ENCODE results near the gene ASCC3. TPM values are rescaled to one million over a fixed set of nuclear protein-coding genes. Genes with fewer than 3 reads are reported as not detected.

The ASCC3 gene
- total RNA-seq, 4 donors from 2014 or later, result 20.5 to 33.9 (median 26.9) TPM

DNA sequence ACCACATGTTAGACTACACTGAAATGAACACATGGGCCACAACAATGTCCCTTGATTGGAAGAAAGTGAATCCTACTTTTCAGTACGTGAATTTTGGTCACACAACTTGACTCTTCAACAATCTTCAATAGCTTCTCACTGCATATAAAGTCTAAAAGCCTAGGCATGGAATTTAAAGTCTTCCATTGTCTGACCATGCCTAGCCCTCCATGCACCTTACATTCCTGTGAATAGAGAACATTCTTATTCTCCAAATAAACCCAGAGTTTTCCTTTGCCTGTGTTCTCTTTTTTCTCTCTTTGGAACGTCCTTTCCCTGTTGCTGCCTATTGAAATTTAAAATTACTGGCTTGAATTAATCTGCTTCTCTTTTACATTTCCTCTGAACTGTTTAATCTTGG is 207.5 kb downstream of the ASCC3 start:
- H3K27ac ChIP-seq, result no peak overlapping the region
- no peaks in the 10 kb centered on the region for H3K4me1 ChIP-seq
- 82 to 87% methylated on average over 2 of the region's 2 CpGs for WGBS, 2 donors
- H3K36me3 ChIP-seq, result peaks cover 0 to 16% (median 0%) of the 10 kb centered on the region in 3 donors
- DNase-seq (ENCODE audit: low spot score in 2 of 2), result no peak
- TF ChIP-seq, protein P1, sequence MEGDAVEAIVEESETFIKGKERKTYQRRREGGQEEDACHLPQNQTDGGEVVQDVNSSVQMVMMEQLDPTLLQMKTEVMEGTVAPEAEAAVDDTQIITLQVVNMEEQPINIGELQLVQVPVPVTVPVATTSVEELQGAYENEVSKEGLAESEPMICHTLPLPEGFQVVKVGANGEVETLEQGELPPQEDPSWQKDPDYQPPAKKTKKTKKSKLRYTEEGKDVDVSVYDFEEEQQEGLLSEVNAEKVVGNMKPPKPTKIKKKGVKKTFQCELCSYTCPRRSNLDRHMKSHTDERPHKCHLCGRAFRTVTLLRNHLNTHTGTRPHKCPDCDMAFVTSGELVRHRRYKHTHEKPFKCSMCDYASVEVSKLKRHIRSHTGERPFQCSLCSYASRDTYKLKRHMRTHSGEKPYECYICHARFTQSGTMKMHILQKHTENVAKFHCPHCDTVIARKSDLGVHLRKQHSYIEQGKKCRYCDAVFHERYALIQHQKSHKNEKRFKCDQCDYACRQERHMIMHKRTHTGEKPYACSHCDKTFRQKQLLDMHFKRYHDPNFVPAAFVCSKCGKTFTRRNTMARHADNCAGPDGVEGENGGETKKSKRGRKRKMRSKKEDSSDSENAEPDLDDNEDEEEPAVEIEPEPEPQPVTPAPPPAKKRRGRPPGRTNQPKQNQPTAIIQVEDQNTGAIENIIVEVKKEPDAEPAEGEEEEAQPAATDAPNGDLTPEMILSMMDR (IDR thresholded peaks at IDR 0.05), result no peak
- TF ChIP-seq POLR2A (IDR thresholded peaks at IDR 0.05), result no peak
- TF ChIP-seq EP300 (IDR thresholded peaks at IDR 0.05), result no peak
- no peaks in the 10 kb centered on the region for H3K27me3 ChIP-seq
- no peak overlapping the region for H3K4me3 ChIP-seq
- peaks cover 0 to 7% (median 0%) of the 10 kb centered on the region in 4 donors for H3K9me3 ChIP-seq

DNA sequence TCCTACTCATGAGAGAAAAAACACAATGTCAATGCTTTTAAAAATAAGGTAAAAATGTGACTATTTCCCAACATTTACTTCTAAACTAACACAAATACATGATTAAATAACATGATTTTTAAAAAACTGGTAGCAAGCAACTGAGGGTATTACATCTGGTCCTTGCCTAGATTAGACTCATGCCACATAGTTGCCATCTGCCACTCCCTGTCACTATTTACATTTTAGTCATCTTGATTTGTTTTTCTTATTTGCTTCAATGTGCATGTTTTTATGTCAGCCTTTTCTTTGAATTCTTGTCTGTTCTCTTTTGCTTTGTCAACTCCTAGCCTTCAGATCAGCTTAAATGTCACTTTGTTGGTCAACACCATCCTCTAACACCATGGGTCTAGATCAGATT is 209.4 kb downstream of the ASCC3 start:
- H3K27me3 ChIP-seq, result no peaks in the 10 kb centered on the region
- TF ChIP-seq POLR2A (IDR thresholded peaks at IDR 0.05) (no peak), EP300 (IDR thresholded peaks at IDR 0.05) (no peak)
- TF ChIP-seq, protein P1 (IDR thresholded peaks at IDR 0.05), result no peak
- H3K4me1 ChIP-seq, result no peaks in the 10 kb centered on the region
- no peak overlapping the region for H3K27ac ChIP-seq
- no peak for DNase-seq (ENCODE audit: low spot score in 2 of 2)
- no peak overlapping the region for H3K4me3 ChIP-seq
- peaks cover 0 to 16% (median 0%) of the 10 kb centered on the region in 3 donors for H3K36me3 ChIP-seq
- peaks cover 0 to 7% (median 0%) of the 10 kb centered on the region in 4 donors for H3K9me3 ChIP-seq

DNA sequence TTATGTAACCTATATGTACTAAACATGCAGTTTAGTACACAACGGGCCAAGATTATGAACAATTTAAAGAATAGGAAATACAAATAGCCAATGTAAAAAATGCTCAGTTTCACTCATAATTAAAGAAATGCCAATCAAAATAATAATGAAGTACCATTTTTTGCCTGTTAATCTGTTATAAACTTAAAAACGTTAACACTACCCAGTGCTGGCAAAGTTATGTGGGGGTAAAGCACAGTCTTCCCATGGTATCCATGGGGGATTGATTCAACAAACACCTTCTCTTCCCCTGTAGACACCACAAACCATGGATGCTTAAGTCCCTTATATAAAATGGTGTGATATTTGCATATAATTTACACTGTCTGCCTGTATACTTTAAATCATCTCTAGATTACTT is 211.1 kb downstream of the ASCC3 start:
- H3K9me3 ChIP-seq, result peaks cover 0 to 7% (median 0%) of the 10 kb centered on the region in 4 donors
- no peak overlapping the region for H3K27ac ChIP-seq
- 96 to 97% methylated on average over 2 of the region's 2 CpGs for WGBS, 2 donors
- TF ChIP-seq POLR2A (IDR thresholded peaks at IDR 0.05), result no peak
- TF ChIP-seq, protein P1 (IDR thresholded peaks at IDR 0.05), result no peak
- TF ChIP-seq EP300 (IDR thresholded peaks at IDR 0.05), result no peak
- H3K27me3 ChIP-seq, result no peaks in the 10 kb centered on the region
- DNase-seq (ENCODE audit: low spot score in 2 of 2), result no peak
- H3K36me3 ChIP-seq, result peaks cover 0 to 16% (median 0%) of the 10 kb centered on the region in 3 donors
- no peaks in the 10 kb centered on the region for H3K4me1 ChIP-seq
- H3K4me3 ChIP-seq, result no peak overlapping the region

DNA sequence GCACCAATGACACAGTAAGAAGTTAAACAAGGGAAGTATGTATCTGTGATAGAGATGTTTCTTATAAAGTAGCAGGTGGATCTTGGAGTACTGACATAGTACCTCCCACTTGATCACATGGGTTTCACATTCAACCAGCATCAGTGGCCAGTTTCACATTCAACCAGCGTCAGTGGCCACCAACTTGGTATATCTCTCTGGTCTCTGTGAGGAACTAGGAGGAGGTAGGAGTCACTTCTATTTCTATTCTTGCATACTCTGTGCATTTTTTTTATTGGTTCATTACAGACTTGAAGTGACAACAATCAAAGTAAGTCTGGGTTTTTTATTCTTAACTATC is 216.1 kb downstream of the ASCC3 start:
- TF ChIP-seq, protein P1 (IDR thresholded peaks at IDR 0.05), result no peak
- TF ChIP-seq EP300 (IDR thresholded peaks at IDR 0.05), result no peak
- Histone ChIP-seq H3K27ac (no peak overlapping the region), H3K4me3 (no peak overlapping the region), H3K27me3 (no peaks in the 10 kb centered on the region), H3K36me3 (no peaks in the 10 kb centered on the region), H3K9me3 (peaks cover 0 to 2% (median 0%) of the 10 kb centered on the region in 4 donors), H3K4me1 (peaks cover 0 to 15% (median 0%) of the 10 kb centered on the region in 4 donors)
- 43 to 81% methylated on average over 1 of the region's 1 CpG for WGBS, 2 donors
- DNase-seq (ENCODE audit: low spot score in 2 of 2), result no peak

DNA sequence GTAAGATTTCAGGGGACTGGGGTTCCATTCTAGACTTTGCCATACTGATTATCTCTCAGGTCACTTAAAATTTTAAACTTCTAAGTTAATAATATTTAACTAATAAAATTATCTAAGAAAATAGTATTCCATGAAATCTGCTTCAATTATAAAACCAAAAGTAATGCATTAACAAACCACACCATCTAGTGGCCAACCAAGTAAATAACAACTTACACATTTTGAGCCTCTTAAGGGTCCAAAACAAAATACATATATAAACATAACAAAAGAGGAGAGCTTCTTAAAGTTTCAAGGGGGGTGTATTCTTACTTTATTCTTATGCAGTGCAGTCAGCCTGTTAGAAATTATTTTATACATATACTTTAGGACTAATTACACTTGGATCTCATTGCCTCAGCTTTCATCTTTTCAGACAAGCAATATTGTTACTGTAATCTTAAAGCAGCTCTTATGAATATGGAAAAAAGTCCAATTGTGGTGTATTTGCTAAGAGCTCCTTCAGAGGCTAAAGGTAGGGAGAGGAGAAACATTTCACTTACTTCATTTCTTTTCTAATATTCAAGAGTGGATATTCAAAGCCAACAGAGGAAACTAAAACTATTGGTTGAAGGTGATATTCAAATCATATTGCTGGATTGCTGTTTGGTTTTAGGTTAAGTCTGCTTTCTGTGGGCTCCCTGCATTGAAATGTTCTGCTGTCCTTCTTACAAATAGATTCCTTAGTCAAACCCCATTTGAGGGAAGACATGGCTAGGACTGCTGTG is 216.7 kb downstream of the ASCC3 start:
- H3K4me3 ChIP-seq, result no peak overlapping the region
- peaks cover 0 to 15% (median 0%) of the 10 kb centered on the region in 4 donors for H3K4me1 ChIP-seq
- DNase-seq (ENCODE audit: low spot score in 2 of 2), result peak in 1 of 2 donors; percentile 14
- no peaks in the 10 kb centered on the region for H3K27me3 ChIP-seq
- TF ChIP-seq POLR2A (IDR thresholded peaks at IDR 0.05), result no peak
- no peak for TF ChIP-seq EP300 (IDR thresholded peaks at IDR 0.05)
- TF ChIP-seq, protein P1 (IDR thresholded peaks at IDR 0.05), result peak; percentile 46 to 71 (median 61)
- no peak overlapping the region for H3K27ac ChIP-seq
- H3K36me3 ChIP-seq, result no peaks in the 10 kb centered on the region
- H3K9me3 ChIP-seq, result no peaks in the 10 kb centered on the region

Measured in tibial nerve (tissue), 4 donors.